Activated CD4-positive, alpha-beta T cell treated with anti-CD3 and anti-CD28 coated beads, Interleukin-2, Interleukin-4, amounts not matched to agents 100 ng/mL and 50 ng/mL, durations not matched to agents 16 hours and 8 hours (primary cell): ENCODE results near the gene CLEC18C.
"Not testable (repeated sequence)": the region's sequence is repeated elsewhere in the genome, so short reads cannot be mapped to it uniquely, and the experiment has no call there.

Experiments
- DNase-seq: peaks from one replicate; pipeline ENCODE4 v3.0.0-alpha.2; 2020; ENCODE audit warnings: low spot score

Gene CLEC18C

GRCh38 chr16:70173212-70173837 is at the start of gene CLEC18C:
Gene CLEC18C (plus strand): TSS chr16:70173787. CDS start chr16:70174279, 492 bp downstream.
- DNase-seq = not testable (repeated sequence)

DNA sequence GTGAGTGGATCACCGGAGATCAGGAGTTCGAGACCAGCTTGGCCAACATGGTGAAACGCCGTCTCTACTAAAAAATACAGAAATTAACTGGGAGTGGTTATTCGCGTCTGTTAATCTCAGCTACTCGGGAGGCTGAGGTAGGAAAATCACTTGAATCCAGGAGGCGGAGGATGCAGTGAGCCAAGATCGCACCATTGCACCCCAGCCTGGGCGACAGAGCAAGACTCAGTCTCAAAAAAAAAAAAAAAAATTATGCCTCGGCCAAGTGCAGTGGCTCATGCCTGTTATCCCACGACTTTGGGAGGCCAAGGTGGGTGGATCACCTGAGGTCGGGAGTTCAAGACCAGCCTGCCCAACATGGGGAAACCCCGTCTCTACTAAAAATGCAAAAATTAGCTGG is 49.8 kb upstream of the CLEC18C start:
- not testable (repeated sequence) for DNase-seq

DNA sequence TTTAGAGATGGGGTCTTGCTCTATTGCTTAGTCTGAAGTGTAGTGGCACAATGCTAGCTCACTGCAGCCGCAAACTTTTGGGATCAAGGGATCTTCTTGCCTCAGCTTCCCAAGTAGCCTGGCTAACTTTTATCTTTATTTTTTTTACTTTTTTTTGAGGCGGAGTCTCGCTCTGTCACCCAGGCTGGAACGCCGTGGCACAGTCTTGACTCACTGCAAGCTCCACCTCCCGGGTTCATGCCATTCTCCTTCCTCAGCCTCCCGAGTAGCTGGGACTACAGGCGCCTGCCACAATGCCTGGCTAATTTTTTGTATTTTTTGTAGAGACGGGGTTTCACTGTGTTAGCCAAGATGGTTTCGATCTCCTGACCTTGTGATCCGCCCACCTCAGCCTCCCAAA is 47.4 kb upstream of the CLEC18C start:
- not testable (repeated sequence) for DNase-seq

- DNase-seq = not testable (repeated sequence)
Observed at GRCh38 chr16:70127706-70128105, 45.9 kb upstream of the CLEC18C start.

GRCh38 chr16:70128844-70129243 is 44.7 kb upstream of the CLEC18C start:
- DNase-seq = not testable (repeated sequence)

DNA sequence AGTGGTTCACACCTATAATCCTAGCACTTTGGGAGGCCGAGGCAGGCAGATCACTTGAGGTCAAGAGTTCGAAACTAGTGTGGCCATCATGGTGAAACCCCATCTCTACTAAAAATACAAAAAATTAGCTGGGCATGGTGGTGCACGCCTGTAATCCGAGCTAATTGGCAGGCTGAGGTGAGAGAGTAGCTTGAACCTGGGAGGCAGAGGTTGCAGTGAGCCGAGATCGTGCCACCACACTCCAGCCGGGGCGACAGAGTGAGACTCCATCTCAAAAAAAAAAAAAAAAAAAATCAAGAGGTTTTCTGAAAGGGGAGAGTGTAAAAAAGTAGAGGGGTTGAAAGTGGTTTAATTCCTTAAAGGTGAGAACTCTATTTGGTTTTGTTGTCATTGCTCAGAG is 37.8 kb upstream of the CLEC18C start:
- not testable (repeated sequence) for DNase-seq

GRCh38 chr16:70136595-70136994 is 37.0 kb upstream of the CLEC18C start:
- DNase-seq = not testable (repeated sequence)

DNA sequence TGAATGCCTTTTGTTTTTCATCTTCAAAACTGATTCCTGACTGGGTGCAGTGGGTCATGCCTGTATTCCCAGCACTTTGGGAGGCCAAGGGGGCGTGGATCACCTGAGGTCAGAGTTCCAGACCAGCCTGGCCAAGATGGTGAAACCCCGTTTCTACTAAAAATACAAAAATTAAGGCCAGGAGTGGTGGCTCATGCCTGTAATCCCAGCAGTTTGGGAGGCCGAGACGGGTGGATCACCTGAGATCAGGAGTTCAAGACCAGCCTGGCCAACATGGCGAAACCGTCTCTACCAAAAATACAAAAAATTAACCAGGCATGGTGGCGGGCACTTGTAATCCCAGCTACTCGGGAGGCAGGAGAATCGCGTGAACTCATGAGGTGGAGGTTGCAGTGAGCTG is 30.8 kb upstream of the CLEC18C start:
- not testable (repeated sequence) for DNase-seq

GRCh38 chr16:70143231-70143895 is 30.2 kb upstream of the CLEC18C start:
- DNase-seq = not testable (repeated sequence)

GRCh38 chr16:70147853-70148252 is 25.7 kb upstream of the CLEC18C start:
- not testable (repeated sequence) for DNase-seq

DNA sequence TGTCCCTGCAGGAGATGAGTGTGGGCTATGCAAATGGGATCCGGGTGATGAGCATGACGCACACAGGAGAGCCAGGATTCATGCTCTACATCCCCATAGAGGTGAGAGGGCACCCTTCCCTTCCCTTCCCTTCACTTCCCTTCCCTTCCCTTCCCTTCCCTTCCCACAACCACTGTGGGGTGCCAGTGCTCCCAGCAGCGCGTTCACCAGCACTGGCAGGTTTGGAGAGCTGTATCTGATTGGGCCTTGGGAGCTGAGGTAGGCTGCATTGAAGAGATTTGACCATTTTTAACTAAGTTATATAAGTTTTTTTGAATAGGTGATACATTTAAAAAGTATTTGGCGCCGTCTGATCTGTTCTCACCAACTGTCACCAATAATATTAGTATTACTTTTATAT is 25.1 kb upstream of the CLEC18C start:
- DNase-seq = not testable (repeated sequence)

- not testable (repeated sequence) for DNase-seq
Observed at GRCh38 chr16:70149296-70149695, 24.3 kb upstream of the CLEC18C start.

DNA sequence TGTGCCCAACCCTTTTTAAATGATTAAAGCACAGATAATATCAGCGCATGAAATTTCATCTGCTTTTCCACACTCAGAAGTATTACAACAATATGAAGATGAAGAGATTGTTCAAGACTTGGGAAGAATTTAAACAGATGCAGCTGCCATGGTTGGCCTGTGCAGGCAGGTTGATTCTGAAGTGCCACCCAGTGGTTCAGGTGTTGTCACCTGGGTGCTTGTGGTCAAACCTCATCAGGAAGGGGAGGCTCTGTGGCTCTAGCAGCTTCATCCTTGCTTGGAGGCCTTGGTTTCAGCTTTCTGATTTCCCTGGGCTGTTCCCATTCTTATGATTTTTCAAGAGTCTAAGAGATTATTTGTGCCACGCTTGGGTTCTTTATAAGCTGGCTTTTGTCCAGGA is 22.2 kb upstream of the CLEC18C start:
- no peak for DNase-seq

DNA sequence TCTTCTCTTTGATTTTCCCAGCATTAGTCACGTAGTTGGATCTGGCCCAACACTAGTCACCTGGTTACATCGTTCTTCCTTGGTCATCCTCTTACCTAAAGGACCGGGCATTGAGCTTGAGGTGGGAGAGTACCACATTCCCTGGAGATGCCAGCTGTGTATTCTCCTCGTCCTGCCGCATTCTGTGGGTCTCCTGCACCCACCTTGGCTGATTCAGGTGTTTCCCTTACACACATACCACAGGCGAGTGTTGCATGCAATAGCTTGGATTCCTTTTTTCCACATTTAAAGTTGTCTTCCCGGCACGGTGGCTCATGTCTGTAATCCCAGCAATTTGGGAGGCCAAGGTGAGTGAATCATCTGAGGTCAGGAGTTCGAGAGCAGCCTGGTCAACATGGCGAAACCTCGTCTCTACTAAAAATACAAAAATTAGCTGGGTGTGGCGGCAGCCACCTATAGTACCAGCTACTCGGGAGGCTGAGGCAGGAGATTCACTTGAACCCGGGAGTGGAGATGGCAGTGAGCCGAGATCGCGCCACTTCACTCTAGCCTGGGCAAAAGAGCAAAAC is 21.6 kb upstream of the CLEC18C start:
- no peak for DNase-seq

GRCh38 chr16:70152578-70153302 is 20.8 kb upstream of the CLEC18C start:
- DNase-seq = no peak

- DNase-seq = not testable (repeated sequence)
Observed at GRCh38 chr16:70154736-70155135, 18.9 kb upstream of the CLEC18C start.

- DNase-seq = no peak
Observed at GRCh38 chr16:70156207-70156978, 17.2 kb upstream of the CLEC18C start.

GRCh38 chr16:70157105-70157476 is 16.5 kb upstream of the CLEC18C start:
- DNase-seq = no peak

DNA sequence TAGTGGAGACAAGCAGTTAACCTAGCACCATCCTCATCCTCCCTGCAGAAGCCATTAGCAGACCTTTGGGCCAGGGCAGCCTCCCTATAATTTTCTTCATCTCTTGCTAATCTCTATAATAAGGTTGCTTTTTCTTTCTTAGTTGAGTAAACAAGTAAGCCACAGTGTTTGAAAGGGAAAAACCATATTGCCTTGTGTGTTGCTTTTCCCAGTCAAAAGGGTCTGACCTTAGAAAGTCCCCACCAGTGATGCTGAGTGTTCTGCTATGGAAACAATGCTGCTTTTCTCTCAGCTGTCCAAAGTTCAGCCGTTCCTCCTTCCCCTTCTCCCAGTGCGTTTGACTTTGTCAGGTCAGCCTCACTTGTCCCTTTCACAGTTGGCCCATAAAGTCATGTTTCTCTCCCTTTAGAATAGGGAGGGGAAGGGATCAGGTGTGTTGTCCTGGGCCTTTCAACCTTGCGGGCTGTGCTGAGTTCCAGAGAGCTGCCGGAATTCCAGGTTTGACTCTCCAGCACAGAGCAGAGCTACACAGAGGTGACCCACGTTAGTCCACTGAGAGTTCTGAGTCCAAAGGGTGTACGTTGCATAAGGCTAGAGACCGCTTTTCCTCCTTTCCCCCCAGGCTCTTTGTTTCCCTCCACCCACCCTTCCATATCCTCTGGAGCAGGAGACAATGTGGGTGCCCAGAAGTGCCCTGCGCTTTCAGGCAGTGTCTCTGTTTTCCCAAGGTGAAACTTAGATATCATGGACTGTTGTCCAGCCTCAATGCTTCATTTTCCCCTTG is 15.9 kb upstream of the CLEC18C start:
- DNase-seq = no peak

GRCh38 chr16:70158261-70158939 is 15.2 kb upstream of the CLEC18C start:
- no peak for DNase-seq
